ENCODE data around the gene ZBTB32.
"Not testable (repeated sequence)": the region's sequence is repeated elsewhere in the genome, so short reads cannot be mapped to it uniquely, and the experiment has no call there.

The ZBTB32 gene

DNA sequence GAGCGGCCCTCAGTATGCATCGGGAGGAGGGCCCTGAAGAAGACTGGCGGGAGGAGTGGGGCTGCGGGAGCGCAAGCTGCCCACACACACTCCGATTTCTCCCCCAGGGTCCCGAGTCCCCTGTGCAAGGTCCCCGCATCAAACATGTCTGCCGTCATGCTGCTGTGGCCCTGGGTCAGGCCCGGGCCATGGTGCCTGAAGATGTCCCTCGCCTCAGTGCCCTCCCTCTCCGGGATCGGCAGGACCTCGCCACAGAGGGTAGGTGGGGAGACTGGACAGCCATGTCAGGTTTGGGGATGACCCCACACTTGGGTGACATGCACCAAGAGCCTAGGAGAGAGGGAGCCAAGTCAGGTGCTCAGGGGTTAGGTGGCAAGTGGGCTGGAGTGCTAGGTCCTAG is 18.1 kb downstream of the ZBTB32 start:
- DNase-seq: no peak

GRCh38 chr19:35722897-35723296 is 18.5 kb downstream of the ZBTB32 start:
- no peak for DNase-seq

DNA sequence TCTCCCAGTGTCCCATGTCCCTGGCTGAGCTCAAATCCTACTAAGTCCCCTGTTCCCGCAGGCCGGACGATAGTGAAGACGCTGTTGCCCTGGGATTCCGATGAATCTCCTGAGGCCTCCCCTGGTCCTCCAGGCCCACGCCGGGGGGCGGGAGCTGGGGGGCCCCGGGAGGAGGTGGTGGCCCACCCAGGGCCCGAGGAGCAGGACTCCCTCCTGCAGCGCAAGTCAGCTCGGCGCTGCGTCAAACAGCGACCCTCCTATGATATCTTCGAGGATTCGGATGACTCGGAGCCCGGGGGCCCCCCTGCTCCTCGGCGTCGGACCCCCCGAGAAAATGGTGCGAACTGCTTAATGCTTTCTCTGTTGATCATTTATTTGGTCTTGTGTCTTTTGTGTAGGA is 19.3 kb downstream of the ZBTB32 start:
- no peak for DNase-seq

GRCh38 chr19:35724132-35724531 is 19.8 kb downstream of the ZBTB32 start:
- not testable (repeated sequence) for DNase-seq

- DNase-seq: no peak
These were observed 20.2 kb downstream of the ZBTB32 start for GRCh38 chr19:35724560-35724959.

DNA sequence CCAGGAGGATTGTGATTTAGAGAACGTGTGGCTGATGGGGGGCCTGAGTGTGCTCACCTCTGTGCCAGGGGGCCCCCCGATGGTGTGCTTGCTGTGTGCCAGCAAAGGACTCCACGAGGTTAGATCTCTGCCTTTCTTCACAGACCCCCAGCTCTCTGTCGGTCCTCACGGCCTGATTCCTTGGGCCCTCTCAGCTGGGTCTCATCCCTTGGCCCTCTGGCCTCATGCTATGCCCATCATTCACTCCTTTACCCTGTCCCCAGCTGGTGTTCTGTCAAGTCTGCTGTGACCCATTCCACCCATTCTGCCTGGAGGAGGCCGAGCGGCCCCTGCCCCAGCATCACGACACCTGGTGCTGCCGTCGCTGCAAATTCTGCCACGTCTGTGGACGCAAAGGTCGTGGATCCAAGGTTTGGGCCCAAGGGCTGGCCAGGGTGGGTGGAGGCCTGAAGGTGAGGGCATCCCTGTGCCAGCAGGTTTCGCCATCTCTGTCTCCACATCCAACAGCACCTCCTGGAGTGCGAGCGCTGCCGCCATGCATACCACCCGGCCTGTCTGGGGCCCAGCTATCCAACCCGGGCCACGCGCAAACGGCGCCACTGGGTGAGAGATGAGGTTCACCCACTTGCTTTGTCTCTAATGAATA is 21.0 kb downstream of the ZBTB32 start:
- no peak for DNase-seq

DNA sequence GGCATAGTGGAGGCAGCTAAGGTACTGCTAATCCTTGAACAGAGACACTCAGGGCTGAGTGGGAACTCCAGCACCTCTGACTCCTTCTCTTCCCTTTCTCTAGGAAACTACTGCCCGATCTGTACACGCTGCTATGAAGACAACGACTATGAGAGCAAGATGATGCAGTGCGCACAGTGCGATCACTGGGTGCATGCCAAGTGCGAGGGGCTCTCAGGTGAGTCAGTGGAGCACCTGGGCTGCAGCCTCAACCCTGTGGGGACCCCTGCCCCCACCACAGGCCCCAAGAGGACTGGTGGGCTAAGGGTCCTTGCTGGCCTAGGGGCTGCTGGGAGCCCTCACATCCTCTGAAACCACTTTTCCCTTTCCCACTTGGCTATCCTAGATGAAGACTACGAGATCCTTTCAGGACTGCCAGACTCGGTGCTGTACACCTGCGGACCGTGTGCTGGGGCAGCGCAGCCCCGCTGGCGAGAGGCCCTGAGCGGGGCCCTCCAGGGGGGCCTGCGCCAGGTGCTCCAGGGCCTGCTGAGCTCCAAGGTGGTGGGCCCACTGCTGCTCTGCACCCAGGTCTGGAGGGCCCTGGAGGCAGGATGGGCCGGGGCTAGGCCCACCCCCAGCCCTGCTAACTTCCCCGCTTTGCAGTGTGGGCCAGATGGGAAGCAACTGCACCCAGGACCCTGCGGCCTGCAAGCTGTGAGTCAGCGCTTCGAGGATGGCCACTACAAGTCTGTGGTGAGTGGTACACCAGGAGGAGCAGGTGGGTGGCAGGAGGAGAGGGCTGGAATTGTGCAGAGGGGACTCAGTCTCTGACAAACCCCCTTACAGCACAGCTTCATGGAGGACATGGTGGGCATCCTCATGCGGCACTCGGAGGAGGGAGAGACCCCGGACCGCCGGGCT is 22.9 kb downstream of the ZBTB32 start:
- DNase-seq: no peak

- no peak for DNase-seq
These were observed 23.8 kb downstream of the ZBTB32 start for GRCh38 chr19:35727956-35728706.

GRCh38 chr19:35729021-35729420 is 24.7 kb downstream of the ZBTB32 start:
- DNase-seq: no peak

DNA sequence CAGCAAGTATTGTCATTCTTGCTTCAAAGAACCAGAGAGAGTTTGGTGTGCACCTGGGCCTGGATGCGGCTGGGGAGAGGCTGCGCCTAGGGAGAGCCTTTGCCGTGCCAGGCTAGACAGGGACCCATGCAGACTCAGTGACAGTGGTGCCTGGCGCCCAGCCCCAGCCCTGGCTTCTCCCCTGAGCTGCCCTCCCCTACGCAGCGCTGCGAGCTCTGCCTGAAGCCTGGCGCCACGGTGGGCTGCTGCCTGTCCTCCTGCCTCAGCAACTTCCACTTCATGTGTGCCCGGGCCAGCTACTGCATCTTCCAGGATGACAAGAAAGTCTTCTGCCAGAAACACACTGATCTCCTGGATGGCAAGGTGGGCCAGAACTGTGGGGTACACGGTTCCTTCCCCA is 25.4 kb downstream of the ZBTB32 start:
- no peak for DNase-seq

- DNase-seq: no peak
These were observed 26.0 kb downstream of the ZBTB32 start for GRCh38 chr19:35730326-35730725.

GRCh38 chr19:35731353-35731752 is 27.0 kb downstream of the ZBTB32 start:
- no peak for DNase-seq

GRCh38 chr19:35731779-35732405 is 27.5 kb downstream of the ZBTB32 start:
- no peak for DNase-seq

- DNase-seq: no peak
These were observed 28.3 kb downstream of the ZBTB32 start for GRCh38 chr19:35732540-35733179.

DNA sequence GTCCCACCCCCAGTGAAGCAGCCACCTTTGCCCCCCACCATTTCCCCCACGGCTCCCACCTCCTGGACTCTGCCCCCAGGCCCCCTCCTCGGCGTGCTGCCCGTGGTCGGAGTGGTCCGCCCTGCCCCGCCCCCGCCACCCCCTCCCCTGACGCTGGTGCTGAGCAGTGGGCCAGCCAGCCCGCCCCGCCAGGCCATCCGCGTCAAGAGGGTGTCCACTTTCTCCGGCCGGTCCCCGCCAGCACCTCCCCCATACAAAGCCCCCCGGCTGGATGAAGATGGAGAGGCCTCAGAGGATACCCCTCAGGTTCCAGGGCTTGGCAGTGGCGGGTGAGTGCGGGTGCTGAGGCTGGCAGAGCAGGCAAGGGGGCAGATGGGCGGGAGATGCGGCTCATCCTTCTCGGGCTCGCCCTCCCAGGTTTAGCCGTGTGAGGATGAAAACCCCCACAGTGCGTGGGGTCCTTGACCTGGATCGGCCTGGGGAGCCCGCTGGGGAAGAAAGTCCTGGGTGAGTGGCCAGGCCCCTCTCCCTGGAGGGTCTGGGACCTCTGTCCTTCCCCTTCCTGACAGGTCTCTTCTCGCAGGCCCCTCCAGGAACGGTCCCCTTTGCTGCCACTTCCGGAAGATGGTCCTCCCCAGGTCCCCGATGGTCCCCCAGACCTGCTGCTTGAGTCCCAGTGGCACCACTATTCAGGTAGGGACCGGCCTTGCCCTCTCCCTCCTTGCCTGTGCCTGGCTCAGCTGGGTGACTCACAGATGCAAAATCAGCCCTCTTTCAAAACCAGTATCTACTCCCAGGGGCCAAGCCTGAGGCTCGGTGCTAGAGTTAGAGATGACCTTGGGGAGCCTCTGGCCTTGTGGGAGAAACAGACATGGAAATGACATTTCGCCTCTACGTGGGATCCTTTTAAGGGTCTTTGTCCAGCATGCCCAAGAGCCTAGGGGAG is 29.1 kb downstream of the ZBTB32 start:
- DNase-seq: no peak

GRCh38 chr19:35734273-35734672 is 29.9 kb downstream of the ZBTB32 start:
- no peak for DNase-seq

DNA sequence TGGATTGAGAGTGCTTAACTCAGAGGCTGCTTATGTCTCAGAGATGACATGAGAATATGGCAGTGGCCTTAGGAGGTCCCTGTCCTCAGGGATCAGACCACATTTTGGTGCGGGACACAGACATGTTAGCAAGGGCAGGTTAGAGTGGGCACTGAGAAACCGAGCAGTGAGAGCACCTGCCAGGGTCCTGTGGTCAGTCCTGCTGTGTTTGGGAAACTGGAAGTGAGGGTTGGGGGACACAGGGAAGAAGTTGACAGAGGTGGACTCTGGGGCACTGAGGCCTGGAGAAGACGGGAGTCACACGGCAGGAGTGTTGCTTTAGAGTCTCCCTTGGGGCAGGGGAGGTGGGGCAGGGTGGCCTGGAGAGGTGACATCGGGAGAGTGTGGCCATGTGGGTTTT is 30.5 kb downstream of the ZBTB32 start:
- DNase-seq: no peak

GRCh38 chr19:35736913-35737886 is 32.8 kb downstream of the ZBTB32 start:
- DNase-seq: no peak

GRCh38 chr19:35738021-35738886 is 33.9 kb downstream of the ZBTB32 start:
- no peak for DNase-seq
